Measurements from ENCODE around the gene SAP30. TPM values are rescaled to one million over a fixed set of nuclear protein-coding genes. Genes with fewer than 3 reads are reported as not detected.
A peak's percentile ranks its signal among the peaks of the same experiment; 100 is the strongest.

SAP30 gene
- total and polyA plus RNA-seq, 9 of the 15 experiments (the other 6 are each of a cell fraction or from before 2014, with no cell fraction given): 5.9 to 51.1 (median 32.6) TPM

DNA sequence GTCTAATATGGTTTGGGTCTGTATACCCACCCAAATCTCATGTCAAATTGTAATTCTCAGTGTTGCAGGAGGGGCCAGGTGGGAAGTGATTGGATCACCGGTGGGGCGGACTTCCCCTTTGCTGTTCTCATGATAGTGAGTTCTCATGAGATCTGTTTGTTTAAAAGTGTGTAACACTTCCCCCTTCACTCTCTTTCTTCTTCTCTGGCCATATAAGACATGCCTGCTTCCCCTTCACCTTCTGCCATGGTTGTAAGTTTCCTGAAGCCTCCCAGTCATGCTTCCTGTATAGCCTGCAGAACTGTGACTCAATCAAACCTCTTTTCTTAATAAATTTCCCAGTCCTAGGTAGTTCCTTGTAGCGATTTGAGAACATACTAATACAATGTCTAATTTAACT lies 47.9 kb downstream of the SAP30 start:
- Histone ChIP-seq H3K9me3 (replicated peaks; ENCODE audit: control insufficient read depth, insufficient read depth, low read depth, low read length) (no peaks in the 10 kb centered on the region; the same call in 1 of the 2 replicates), H3K36me3 (ENCODE audit: control insufficient read depth, insufficient read depth, low read length) (no peaks in the 10 kb centered on the region), H3K9ac (ENCODE audit: insufficient read depth in 1 of 2, low read depth in 2 of 2, low read length in 2 of 2) (no peak overlapping the region), H2AFZ (ENCODE audit: low read depth, low read length) (no peak overlapping the region), H3K27me3 (ENCODE audit: control insufficient read depth in 2 of 2, insufficient read depth in 2 of 2, low read length in 2 of 2) (no peaks in the 10 kb centered on the region), H3K9me1 (ENCODE audit: control insufficient read depth, insufficient read depth, low read length) (no peaks in the 10 kb centered on the region), H3K4me2 (ENCODE audit: insufficient read depth, low read length) (no peak overlapping the region), H3K79me2 (ENCODE audit: control insufficient read depth, insufficient read depth, low read length) (no peaks in the 10 kb centered on the region), H3K27ac (ENCODE audit: extremely low read depth, low read depth, low read length) (no peak overlapping the region), H3K4me3 (no peak overlapping the region), H4K20me1 (replicated peaks; ENCODE audit: control insufficient read depth, insufficient read depth, low read length) (no peaks in the 10 kb centered on the region), H3K4me1 (replicated peaks in 1 of 2; ENCODE audit: control insufficient read depth in 2 of 2, insufficient read depth in 2 of 2, low read length in 2 of 2) (no peaks in the 10 kb centered on the region)
- intact Hi-C loops (cut with micrococcal nuclease): loop anchor here (10.0 kb wide), 1 partner anchor 524 kb away; no protein-coding TSS in a partner anchor
- WGBS (ENCODE audit: insufficient coverage, low coverage, missing lambda C conversion rate): 23% methylated on average over 3 of the region's 3 CpGs
- no peak for ATAC-seq
- CTCF ChIA-PET (ENCODE audit: low intra/inter-chr PET ratio): no interaction called here
- no TSS peak for BruUV-seq (replicated peaks)
- TF ChIP-seq, protein P1, sequence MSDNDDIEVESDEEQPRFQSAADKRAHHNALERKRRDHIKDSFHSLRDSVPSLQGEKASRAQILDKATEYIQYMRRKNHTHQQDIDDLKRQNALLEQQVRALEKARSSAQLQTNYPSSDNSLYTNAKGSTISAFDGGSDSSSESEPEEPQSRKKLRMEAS (CRISPR knock-in tag; IDR thresholded peaks at IDR 0.05): no peak
- TF ChIP-seq ZNF76 (CRISPR knock-in tag; IDR thresholded peaks at IDR 0.05; ENCODE audit: borderline replicate concordance) (no peak), CREB1 (IDR thresholded peaks at IDR 0.05) (no peak), CREB1 (CRISPR knock-in tag; IDR thresholded peaks at IDR 0.05) (no peak), POLR2A (conservative IDR thresholded peaks at IDR 0.05) (no peak)
- in situ Hi-C loops (cut with MboI): loop anchor here (5.0 kb wide), 2 partner anchors 101 to 401 kb away; no protein-coding TSS in a partner anchor
- POLR2A ChIA-PET: no interaction called here
- DNase-seq (ENCODE audit: extremely low read depth in 1 of 4, low spot score in 3 of 4): no peak
- no peak for FAIRE-seq

DNA sequence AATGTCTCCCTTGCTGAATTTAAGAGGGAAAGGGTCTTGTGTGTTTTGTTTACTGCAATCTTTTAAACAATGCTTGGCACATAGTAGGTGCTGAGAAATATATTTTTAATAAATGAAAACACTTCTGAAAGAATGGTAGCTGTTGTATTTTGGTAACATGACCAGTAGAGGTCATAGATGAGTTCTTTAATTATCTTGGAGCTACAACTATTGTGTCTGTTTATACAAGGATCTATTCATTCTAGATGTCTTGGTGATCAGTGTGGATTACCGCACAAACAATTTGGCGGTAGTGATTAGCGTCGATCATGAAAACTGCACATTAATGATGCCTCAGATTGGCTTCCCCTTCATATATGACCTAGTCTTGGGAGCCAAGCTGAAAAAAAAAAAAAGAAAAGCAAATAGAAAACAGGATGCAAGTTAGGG lies 49.6 kb downstream of the SAP30 start:
- Histone ChIP-seq H3K4me2 (ENCODE audit: insufficient read depth, low read length) (no peak overlapping the region), H4K20me1 (replicated peaks; ENCODE audit: control insufficient read depth, insufficient read depth, low read length) (no peaks in the 10 kb centered on the region), H3K79me2 (ENCODE audit: control insufficient read depth, insufficient read depth, low read length) (no peaks in the 10 kb centered on the region), H3K9me3 (replicated peaks; ENCODE audit: control insufficient read depth, insufficient read depth, low read depth, low read length) (no peaks in the 10 kb centered on the region; the same call in 1 of the 2 replicates), H3K9ac (ENCODE audit: insufficient read depth in 1 of 2, low read depth in 2 of 2, low read length in 2 of 2) (no peak overlapping the region), H3K27ac (ENCODE audit: extremely low read depth, low read depth, low read length) (no peak overlapping the region), H3K27me3 (ENCODE audit: control insufficient read depth in 2 of 2, insufficient read depth in 2 of 2, low read length in 2 of 2) (no peaks in the 10 kb centered on the region), H3K36me3 (ENCODE audit: control insufficient read depth, insufficient read depth, low read length) (no peaks in the 10 kb centered on the region), H2AFZ (ENCODE audit: low read depth, low read length) (no peak overlapping the region), H3K9me1 (ENCODE audit: control insufficient read depth, insufficient read depth, low read length) (no peaks in the 10 kb centered on the region), H3K4me3 (no peak overlapping the region), H3K4me1 (replicated peaks in 1 of 2; ENCODE audit: control insufficient read depth in 2 of 2, insufficient read depth in 2 of 2, low read length in 2 of 2) (no peaks in the 10 kb centered on the region)
- ChIA-PET POLR2A (no interaction called here), CTCF (ENCODE audit: low intra/inter-chr PET ratio) (interaction anchor here (0.7 to 1.7 kb wide), 5 partner anchors 9 to 898 kb away, joined by 3 to 8 read pairs (median 6); no protein-coding TSS in a partner anchor)
- WGBS (ENCODE audit: insufficient coverage, low coverage, missing lambda C conversion rate): 2% methylated on average over 4 of the region's 4 CpGs
- intact Hi-C loops (cut with micrococcal nuclease): loop anchor here (1.0 to 10.0 kb wide), 3 partner anchors 42 to 574 kb away; no protein-coding TSS in a partner anchor
- DNase-seq (ENCODE audit: extremely low read depth in 1 of 4, low spot score in 3 of 4) (peak; percentile 18 to 26 (median 20)), ATAC-seq (peak; percentile 62), FAIRE-seq (no peak)
- no TSS peak for BruUV-seq (replicated peaks)
- in situ Hi-C loops (cut with MboI): loop anchor here (5.0 kb wide), 1 partner anchor 72 kb away; no protein-coding TSS in a partner anchor
- TF ChIP-seq, protein P2, sequence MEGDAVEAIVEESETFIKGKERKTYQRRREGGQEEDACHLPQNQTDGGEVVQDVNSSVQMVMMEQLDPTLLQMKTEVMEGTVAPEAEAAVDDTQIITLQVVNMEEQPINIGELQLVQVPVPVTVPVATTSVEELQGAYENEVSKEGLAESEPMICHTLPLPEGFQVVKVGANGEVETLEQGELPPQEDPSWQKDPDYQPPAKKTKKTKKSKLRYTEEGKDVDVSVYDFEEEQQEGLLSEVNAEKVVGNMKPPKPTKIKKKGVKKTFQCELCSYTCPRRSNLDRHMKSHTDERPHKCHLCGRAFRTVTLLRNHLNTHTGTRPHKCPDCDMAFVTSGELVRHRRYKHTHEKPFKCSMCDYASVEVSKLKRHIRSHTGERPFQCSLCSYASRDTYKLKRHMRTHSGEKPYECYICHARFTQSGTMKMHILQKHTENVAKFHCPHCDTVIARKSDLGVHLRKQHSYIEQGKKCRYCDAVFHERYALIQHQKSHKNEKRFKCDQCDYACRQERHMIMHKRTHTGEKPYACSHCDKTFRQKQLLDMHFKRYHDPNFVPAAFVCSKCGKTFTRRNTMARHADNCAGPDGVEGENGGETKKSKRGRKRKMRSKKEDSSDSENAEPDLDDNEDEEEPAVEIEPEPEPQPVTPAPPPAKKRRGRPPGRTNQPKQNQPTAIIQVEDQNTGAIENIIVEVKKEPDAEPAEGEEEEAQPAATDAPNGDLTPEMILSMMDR (IDR thresholded peaks at IDR 0.05 in 2 of 3, conservative IDR thresholded peaks at IDR 0.05 in 1 of 3; ENCODE audit: insufficient read depth in 2 of 3, low read depth in 1 of 3, low read length in 3 of 3): peak; percentile 26 to 64 (median 39); a peak in 4 of 6 replicates
- TF ChIP-seq POLR2A (conservative IDR thresholded peaks at IDR 0.05) (no peak), ZC3H8 (IDR thresholded peaks at IDR 0.05) (no peak), RAD21 (CRISPR knock-in tag; conservative IDR thresholded peaks at IDR 0.05 in 1 of 2, IDR thresholded peaks at IDR 0.05 in 1 of 2) (peak; percentile 64 to 68), NONO (IDR thresholded peaks at IDR 0.05; ENCODE audit: low read depth in 2 of 2, low read length in 1 of 2) (no peak), ZKSCAN1 (IDR thresholded peaks at IDR 0.05; ENCODE audit: low read depth, low read length) (peak; percentile 98), SMC3 (conservative IDR thresholded peaks at IDR 0.05; ENCODE audit: insufficient read depth, low read depth, low read length) (peak; percentile 50; the same call in 1 of the 2 replicates)
- TF ChIP-seq, protein P3, sequence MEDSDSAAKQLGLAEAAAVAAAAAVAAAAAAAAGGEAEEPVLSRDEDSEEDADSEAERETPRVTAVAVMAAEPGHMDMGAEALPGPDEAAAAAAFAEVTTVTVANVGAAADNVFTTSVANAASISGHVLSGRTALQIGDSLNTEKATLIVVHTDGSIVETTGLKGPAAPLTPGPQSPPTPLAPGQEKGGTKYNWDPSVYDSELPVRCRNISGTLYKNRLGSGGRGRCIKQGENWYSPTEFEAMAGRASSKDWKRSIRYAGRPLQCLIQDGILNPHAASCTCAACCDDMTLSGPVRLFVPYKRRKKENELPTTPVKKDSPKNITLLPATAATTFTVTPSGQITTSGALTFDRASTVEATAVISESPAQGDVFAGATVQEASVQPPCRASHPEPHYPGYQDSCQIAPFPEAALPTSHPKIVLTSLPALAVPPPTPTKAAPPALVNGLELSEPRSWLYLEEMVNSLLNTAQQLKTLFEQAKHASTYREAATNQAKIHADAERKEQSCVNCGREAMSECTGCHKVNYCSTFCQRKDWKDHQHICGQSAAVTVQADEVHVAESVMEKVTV (CRISPR knock-in tag; IDR thresholded peaks at IDR 0.05): peak; percentile 45; the same call in 1 of the 2 replicates
